K562 (cell line): ENCODE results near the gene PDE9A. TPM values are rescaled to one million over a fixed set of nuclear protein-coding genes. Genes with fewer than 3 reads are reported as not detected.

Experiments used
- ATAC-seq: fragments of 200-7000 bp; cut with Tn5 transposase; 3 replicates; pipeline ENCODE4 v1.9.1; 2020; ENCODE audit warnings: moderate library complexity
- BruUV-seq: library from RNA; stranded (reverse); fragments of 400-500 nt; replicated peaks from 2 replicates; lab custom pipeline; 2021; lab: Mats Ljungman, UMichigan
- CTCF ChIA-PET: fragments of 300-600 bp; formaldehyde crosslinking; extraction: SDS; loops from one replicate; lab custom pipeline; 2021; ENCODE audit warnings: low intra/inter-chr PET ratio; lab: Yijun Ruan, JAX
- POLR2A ChIA-PET: fragments of 300-600, 350-650 bp; sonication (Branson Sonifier 250); formaldehyde crosslinking; extraction: SDS; loops from one replicate; lab custom pipeline; 2021; ENCODE audit warnings: antibody characterized with exemption, inconsistent platforms; lab: Yijun Ruan, JAX
- DNase-seq, 4 experiments: peaks; one replicate each; pipeline versions ENCODE4 v3.0.0 to v3.0.0-alpha.2; 2011 to 2018; ENCODE audit warnings: low spot score in 3 of 4, mixed read lengths in 3 of 4; ENCODE audit errors: extremely low read depth in 1 of 4
- FAIRE-seq: peaks from 2 replicates; lab custom pipeline; 2011; peaks lifted over from hg19 to GRCh38; lab: Jason Lieb, UNC
- H2AFZ ChIP-seq: 2 replicates; pipeline ENCODE4 v1.6.0; 2011; ENCODE audit warnings: low read depth, low read length, control low read depth, inconsistent platforms
- H3K27ac ChIP-seq: fragments of 200-600 bp; 3 replicates; pipeline ENCODE4 v1.8.0; 2011; ENCODE audit warnings: low read depth, mild to moderate bottlenecking, control low read depth, inconsistent platforms, low read length, moderate library complexity, mixed read lengths; ENCODE audit errors: extremely low read depth
- H3K27me3 ChIP-seq, 2 experiments: fragments of 300-600 bp in 1 of 2; 2 replicates in 1 of 2; 3 replicates in 1 of 2; pipeline versions ENCODE4 v1.6.0 to v1.8.0; 2011; ENCODE audit warnings: inconsistent platforms in 2 of 2, low read length in 2 of 2, mild to moderate bottlenecking in 1 of 2, mixed read lengths in 1 of 2, moderate library complexity in 1 of 2; ENCODE audit not compliant: control insufficient read depth in 2 of 2, insufficient read depth in 2 of 2
- H3K36me3 ChIP-seq: fragments of 300-600 bp; 3 replicates; pipeline ENCODE4 v1.8.0; 2011; ENCODE audit warnings: mild to moderate bottlenecking, low read length, inconsistent platforms; ENCODE audit not compliant: control insufficient read depth, insufficient read depth
- H3K4me1 ChIP-seq, 2 experiments: fragments of 200-600 bp in 1 of 2; replicated peaks in 1 of 2; 2 replicates in 1 of 2; 3 replicates in 1 of 2; pipeline versions ENCODE4 v1.5.1 to v1.8.0; 2011; ENCODE audit warnings: inconsistent platforms in 2 of 2, low read length in 2 of 2, mild to moderate bottlenecking in 1 of 2, mixed read lengths in 1 of 2, moderate library complexity in 1 of 2; ENCODE audit not compliant: control insufficient read depth in 2 of 2, insufficient read depth in 2 of 2
- H3K4me2 ChIP-seq: 2 replicates; pipeline ENCODE4 v1.6.1; 2011; ENCODE audit warnings: low read length, control low read depth, inconsistent platforms, mixed read lengths; ENCODE audit not compliant: insufficient read depth
- H3K4me3 ChIP-seq: fragments of 200-600 bp; sonication (generic), shearing (Covaris generic); 2 replicates; pipeline ENCODE4 v1.5.1; 2016; ENCODE audit warnings: control low read depth, inconsistent platforms
- H3K79me2 ChIP-seq: fragments of 200-600 bp; 3 replicates; pipeline ENCODE4 v1.8.0; 2011; ENCODE audit warnings: low read length, inconsistent platforms; ENCODE audit not compliant: control insufficient read depth, insufficient read depth
- H3K9ac ChIP-seq, 2 experiments: 2 replicates each; pipeline versions ENCODE4 v1.6.0 to v1.6.1; 2011; ENCODE audit warnings: low read depth in 2 of 2, low read length in 2 of 2, control low read depth in 1 of 2, inconsistent platforms in 1 of 2, mild to moderate bottlenecking in 1 of 2, mixed read lengths in 1 of 2; ENCODE audit not compliant: insufficient read depth in 1 of 2
- H3K9me1 ChIP-seq: one replicate; pipeline ENCODE4 v1.6.0; 2011; ENCODE audit warnings: inconsistent platforms, mild to moderate bottlenecking, low read length, moderate library complexity; ENCODE audit not compliant: control insufficient read depth, insufficient read depth
- H3K9me3 ChIP-seq: replicated peaks from 2 replicates; pipeline ENCODE4 v1.5.1; 2011; ENCODE audit warnings: low read depth, low read length, inconsistent platforms; ENCODE audit not compliant: control insufficient read depth, insufficient read depth
- H4K20me1 ChIP-seq: replicated peaks from 2 replicates; pipeline ENCODE4 v1.6.1; 2011; ENCODE audit warnings: low read length, inconsistent platforms, mixed read lengths; ENCODE audit not compliant: control insufficient read depth, insufficient read depth
- BRCA1 ChIP-seq, 2 experiments: fragments of 450-650 bp in 1 of 2; sonication (generic) in 1 of 2; formaldehyde crosslinking in 1 of 2; IDR thresholded peaks; 2 replicates each; pipeline versions ENCODE4 v1.5.0 to v1.6.1; 2017 to 2020; ENCODE audit warnings: mild to moderate bottlenecking in 1 of 2, missing genetic modification reagents in 1 of 2
- CBFA2T2 ChIP-seq: fragments of 450-650 bp; conservative IDR thresholded peaks from 2 replicates; pipeline ENCODE4 v1.6.1; 2017; ENCODE audit warnings: mild to moderate bottlenecking
- DMBX1 ChIP-seq: fragments of 250-450 bp; sonication (Bioruptor Pico); IDR thresholded peaks from 2 replicates; pipeline ENCODE4 v1.8.0; 2022; ENCODE audit warnings: inconsistent platforms, mild to moderate bottlenecking, moderate library complexity, borderline replicate concordance
- KLF16 ChIP-seq: IDR thresholded peaks from 2 replicates; pipeline ENCODE4 v1.6.1; 2016; ENCODE audit warnings: antibody characterized with exemption
- NR2C2 ChIP-seq, 2 experiments: fragments of 200-800 bp in 1 of 2; sonication (Bioruptor generic) in 1 of 2; sonication (generic) in 1 of 2; formaldehyde crosslinking in 1 of 2; IDR thresholded peaks; 2 replicates each; pipeline versions ENCODE4 v1.6.1 to v1.8.0; 2016 to 2022; ENCODE audit warnings: mild to moderate bottlenecking in 1 of 2, missing compliant biosample characterization in 1 of 2, missing genetic modification characterization in 1 of 2, missing genetic modification reagents in 1 of 2
- NR2F6 ChIP-seq: fragments of 450-650 bp; formaldehyde crosslinking; IDR thresholded peaks from 2 replicates; pipeline ENCODE4 v1.4.0; 2020; ENCODE audit warnings: mild to moderate bottlenecking
- PHB2 ChIP-seq: fragments of 450-650 bp; IDR thresholded peaks from 2 replicates; pipeline ENCODE4 v1.6.1; 2017; ENCODE audit warnings: low read depth
- PPARD ChIP-seq: fragments of 250-450 bp; sonication (Bioruptor Pico); IDR thresholded peaks from 2 replicates; pipeline ENCODE4 v1.8.0; 2022; ENCODE audit warnings: inconsistent platforms, mild to moderate bottlenecking, moderate library complexity
- RHOXF2B ChIP-seq: fragments of 250-450 bp; sonication (Bioruptor Pico); conservative IDR thresholded peaks from 2 replicates; pipeline ENCODE4 v1.5.1; 2021
- THAP7 ChIP-seq: fragments of 250-450 bp; sonication (Bioruptor Pico); IDR thresholded peaks from 2 replicates; pipeline ENCODE4 v1.5.0; 2021
- TSC22D4 ChIP-seq: fragments of 450-650 bp; IDR thresholded peaks from 2 replicates; pipeline ENCODE4 v1.6.1; 2016; ENCODE audit warnings: missing genetic modification characterization, missing biosample characterization, control low read depth
- U2AF2 ChIP-seq: fragments of 200-400 bp; formaldehyde crosslinking; optimal IDR thresholded peaks from 2 replicates; pipeline ENCODE3; 2017; ENCODE audit warnings: low read depth, mild to moderate bottlenecking, low read length
- ZFP91 ChIP-seq: sonication (generic); formaldehyde crosslinking; IDR thresholded peaks from 2 replicates; pipeline ENCODE4 v1.8.0; 2022; ENCODE audit warnings: mild to moderate bottlenecking, missing genetic modification reagents
- ZNF274 ChIP-seq: IDR thresholded peaks from 2 replicates; pipeline ENCODE4 v1.6.1; 2011; ENCODE audit warnings: low read depth, mild to moderate bottlenecking, low read length, moderate library complexity, borderline replicate concordance
- ZNF3 ChIP-seq: fragments of 250-450 bp; sonication (Bioruptor Pico); IDR thresholded peaks from 2 replicates; pipeline ENCODE4 v1.5.0; 2021; ENCODE audit warnings: mild to moderate bottlenecking, moderate library complexity
- ZNF408 ChIP-seq: fragments of 250-450 bp; sonication (Bioruptor Pico); IDR thresholded peaks from 2 replicates; pipeline ENCODE4 v1.4.0; 2020; ENCODE audit warnings: low read depth, mild to moderate bottlenecking, moderate library complexity
- ZNF518B ChIP-seq: fragments of 250-450 bp; sonication (Bioruptor Pico); IDR thresholded peaks from 2 replicates; pipeline ENCODE4 v1.5.0; 2021; ENCODE audit warnings: mild to moderate bottlenecking, moderate library complexity
- WGBS: fragments of 100-300 bp; shearing (Covaris generic); methylation state at CpG from one replicate; pipeline ENCODE4 v1.1.6; 2016; ENCODE audit warnings: low coverage, mixed read lengths; ENCODE audit not compliant: insufficient coverage; ENCODE audit errors: missing lambda C conversion rate; 5-methylcytosine and 5-hydroxymethylcytosine counted together
- in situ Hi-C: fragments of 300-500 bp; cut with MboI; formaldehyde crosslinking; loops from 4 replicates; pipeline ENCODE4 v1.15.0; 2018; ENCODE audit warnings: inconsistent platforms, mixed read lengths
- intact Hi-C: fragments of 100-400 bp; cut with micrococcal nuclease; formaldehyde crosslinking; loops from 2 replicates; pipeline ENCODE4 v1.14.2; 2022
- polyA plus RNA-seq, 8 experiments: library from polyadenylated mRNA; depleted of rRNA in 4 of 8; stranded (reverse) in 5 of 8; unstranded in 3 of 8; fragments of >200 nt; fragmentation: Nextera tagmentation in 2 of 8; fragmentation: Illumina TruSeq in 1 of 8; extraction: Ambion mirVana in 2 of 8; extraction: Trizol in 1 of 8; gene quantifications; 2 replicates each; pipeline versions ENCODE4 v1.2.1 to v1.2.3, GENCODE V29; 2011 to 2014; ENCODE audit warnings: inconsistent platforms in 1 of 8, missing spikeins in 1 of 8
- total RNA-seq, 7 experiments: library from RNA; depleted of rRNA in 6 of 7; stranded (reverse); fragments of >200 nt in 6 of 7; fragmentation: Illumina TruSeq in 2 of 7; extraction: Trizol in 2 of 7; gene quantifications; 2 replicates each; pipeline versions ENCODE4 v1.2.1 to v1.2.3, GENCODE V29; 2011 to 2021; ENCODE audit warnings: low replicate concordance in 1 of 7

PDE9A gene
- total and polyA plus RNA-seq, 9 of the 15 experiments (the other 6 are each of a cell fraction or from before 2014, with no cell fraction given) = 0.07 to 0.27 TPM; not detected in 7

- TF ChIP-seq ZNF518B (CRISPR knock-in tag) (no peak), TSC22D4 (tag) (no peak)
These were observed 98.4 kb downstream of the PDE9A start (continued) for GRCh38 chr21:42751866-42752265.

GRCh38 chr21:42753804-42754203, 100.4 kb downstream of the PDE9A start:
- Histone ChIP-seq H3K9me1 (no peaks in the 10 kb centered on the region), H3K4me3 (no peak overlapping the region), H2AFZ (no peak overlapping the region), H3K79me2 (no peaks in the 10 kb centered on the region), H3K4me2 (no peak overlapping the region), H3K27ac (no peak overlapping the region), H3K27me3 (peaks cover 65 to 84% of the 10 kb centered on the region in 2 experiments), H3K9me3 (no peaks in the 10 kb centered on the region), H3K9ac (no peak overlapping the region), H3K4me1 (peaks cover 0 to 16% of the 10 kb centered on the region in 2 experiments; a peak in 2 of 5 replicates), H3K36me3 (no peaks in the 10 kb centered on the region), H4K20me1 (peaks cover 8% of the 10 kb centered on the region; the same call in 1 of the 2 replicates)
- in situ Hi-C loops (no loop called here), intact Hi-C loops (no loop called here)
- TF ChIP-seq DMBX1 (CRISPR knock-in tag) (no peak), ZNF3 (CRISPR knock-in tag) (no peak), BRCA1 (IDR thresholded peaks at IDR 0.05) (no peak), BRCA1 (CRISPR knock-in tag; IDR thresholded peaks at IDR 0.05) (no peak), ZNF274 (no peak), RHOXF2B (no peak), NR2C2 (CRISPR knock-in tag; IDR thresholded peaks at IDR 0.05) (no peak), NR2C2 (tag; IDR thresholded peaks at IDR 0.05) (no peak), KLF16 (no peak), U2AF2 (no peak), PHB2 (no peak), THAP7 (CRISPR knock-in tag) (no peak), CBFA2T2 (no peak), ZFP91 (CRISPR knock-in tag) (no peak), NR2F6 (no peak), ZNF408 (CRISPR knock-in tag) (no peak), PPARD (CRISPR knock-in tag) (no peak)
- WGBS = 5% methylated on average over 14 of the region's 15 CpGs
- DNase-seq = no peak
- ATAC-seq = no peak
- BruUV-seq = no TSS peak
- FAIRE-seq = no peak
- ChIA-PET POLR2A (interaction anchor here (0.6 kb wide), 1 partner anchor 15 kb away, joined by 3 read pairs; no protein-coding TSS in a partner anchor), CTCF (no interaction called here)
